ENCODE measurements around the gene ONECUT2. TPM values are rescaled to one million over a fixed set of nuclear protein-coding genes. Genes with fewer than 3 reads are reported as not detected.
"Not testable (repeated sequence)": the region's sequence is repeated elsewhere in the genome, so short reads cannot be mapped to it uniquely, and the experiment has no call there.

The ONECUT2 gene
- total RNA-seq, 2 donors from 2014 or later = 0.02 TPM; not detected in 1

- no peak for ATAC-seq
- no peak for DNase-seq (ENCODE audit: low spot score in 2 of 2)
- H3K27ac Mint-ChIP-seq = no peak overlapping the region
- H3K9me3 Mint-ChIP-seq = peaks cover 0 to under 1% of the 10 kb centered on the region in 2 donors
- H3K36me3 Mint-ChIP-seq = no peaks in the 10 kb centered on the region
Measured at GRCh38 chr18:57466307-57466706, 31.1 kb downstream of the ONECUT2 start.

- ATAC-seq = no peak
- DNase-seq (ENCODE audit: low spot score in 2 of 2) = no peak
- Mint-ChIP-seq H3K9me3 (no peaks in the 10 kb centered on the region), H3K36me3 (no peaks in the 10 kb centered on the region), H3K27ac (no peak overlapping the region)
Measured at GRCh38 chr18:57466745-57467409, 31.7 kb downstream of the ONECUT2 start.

- H3K36me3 Mint-ChIP-seq = no peaks in the 10 kb centered on the region
- H3K9me3 Mint-ChIP-seq = no peaks in the 10 kb centered on the region
- DNase-seq (ENCODE audit: low spot score in 2 of 2) (no peak), ATAC-seq (no peak)
- H3K27ac Mint-ChIP-seq = no peak overlapping the region
Measured at GRCh38 chr18:57469884-57470283, 34.7 kb downstream of the ONECUT2 start.

DNA sequence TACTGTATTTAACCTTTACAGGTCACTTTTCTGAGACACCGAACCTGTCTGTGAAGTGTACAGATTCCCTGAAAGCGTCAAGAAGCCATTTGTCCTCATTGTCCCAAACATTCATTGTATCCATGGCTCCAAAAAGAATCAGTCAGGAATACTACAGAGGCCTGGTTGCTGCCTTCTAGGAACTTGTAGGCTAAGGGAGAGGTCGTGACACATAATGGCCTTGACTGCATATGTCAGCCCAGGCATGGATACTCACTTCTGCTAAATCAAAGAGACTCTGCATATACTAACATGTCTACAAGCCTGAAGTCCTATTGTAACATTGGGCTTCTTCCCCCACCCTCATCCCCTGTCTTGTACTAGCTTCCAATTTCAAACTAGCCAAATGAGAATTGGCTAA is 40.2 kb downstream of the ONECUT2 start:
- Mint-ChIP-seq H3K36me3 (no peaks in the 10 kb centered on the region), H3K9me3 (no peaks in the 10 kb centered on the region), H3K27ac (no peak overlapping the region)
- DNase-seq (ENCODE audit: low spot score in 2 of 2) (no peak), ATAC-seq (no peak)

GRCh38 chr18:57475903-57476302 is 40.7 kb downstream of the ONECUT2 start:
- ATAC-seq = no peak
- no peak for DNase-seq (ENCODE audit: low spot score in 2 of 2)
- Mint-ChIP-seq H3K9me3 (no peaks in the 10 kb centered on the region), H3K36me3 (no peaks in the 10 kb centered on the region), H3K27ac (no peak overlapping the region)

- no peaks in the 10 kb centered on the region for H3K9me3 Mint-ChIP-seq
- H3K27ac Mint-ChIP-seq = no peak overlapping the region
- no peak for ATAC-seq
- no peak for DNase-seq (ENCODE audit: low spot score in 2 of 2)
- H3K36me3 Mint-ChIP-seq = no peaks in the 10 kb centered on the region
Measured at GRCh38 chr18:57480733-57481132, 45.6 kb downstream of the ONECUT2 start.

DNA sequence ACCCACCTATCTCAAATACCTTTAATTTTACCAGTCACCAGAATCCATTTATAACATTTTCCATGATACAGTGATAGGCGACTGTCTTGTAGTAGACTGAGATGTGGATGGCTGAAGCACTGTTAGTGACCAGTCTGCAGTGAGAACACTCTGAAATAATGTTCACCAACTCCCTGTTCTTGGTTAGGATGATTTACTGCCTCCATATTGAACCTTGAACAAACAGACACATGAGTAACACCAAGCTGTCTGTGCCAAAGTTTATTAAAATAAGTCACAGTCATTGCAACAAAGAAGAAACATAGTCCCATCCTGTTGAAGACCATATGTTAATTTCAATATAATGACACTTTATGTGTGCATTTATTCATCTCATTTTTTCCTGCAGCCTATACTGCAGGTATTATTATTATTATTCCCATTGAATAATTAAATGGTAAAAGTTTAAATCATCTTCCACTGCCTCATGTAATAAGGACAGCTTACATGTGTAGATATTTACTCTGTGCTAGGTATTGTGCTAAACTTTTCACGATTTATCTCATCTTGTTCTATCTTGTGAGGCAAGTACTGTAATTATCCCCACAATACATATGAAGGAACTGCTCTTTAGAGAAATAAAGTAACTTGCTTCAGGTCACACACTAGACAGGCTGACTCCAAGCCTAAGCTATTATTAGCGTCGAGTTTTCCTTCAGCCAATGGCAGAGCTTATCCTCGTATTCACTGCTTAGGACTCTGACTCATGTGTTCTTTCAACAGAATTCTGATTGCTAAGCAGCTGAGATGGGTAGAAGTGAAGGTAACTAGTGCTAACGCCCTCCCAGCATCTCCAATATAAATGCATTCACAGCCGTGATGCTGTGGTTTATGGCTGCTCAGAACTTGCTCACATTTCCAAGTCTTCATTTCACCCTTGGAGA is 62.5 kb downstream of the ONECUT2 start:
- ATAC-seq (no peak), DNase-seq (ENCODE audit: low spot score in 2 of 2) (no peak)
- Mint-ChIP-seq H3K9me3 (no peaks in the 10 kb centered on the region), H3K36me3 (no peaks in the 10 kb centered on the region), H3K27ac (no peak overlapping the region)

GRCh38 chr18:57498682-57499256 is 63.6 kb downstream of the ONECUT2 start:
- no peak for ATAC-seq
- Mint-ChIP-seq H3K27ac (no peak overlapping the region), H3K9me3 (no peaks in the 10 kb centered on the region), H3K36me3 (no peaks in the 10 kb centered on the region)
- no peak for DNase-seq (ENCODE audit: low spot score in 2 of 2)

DNA sequence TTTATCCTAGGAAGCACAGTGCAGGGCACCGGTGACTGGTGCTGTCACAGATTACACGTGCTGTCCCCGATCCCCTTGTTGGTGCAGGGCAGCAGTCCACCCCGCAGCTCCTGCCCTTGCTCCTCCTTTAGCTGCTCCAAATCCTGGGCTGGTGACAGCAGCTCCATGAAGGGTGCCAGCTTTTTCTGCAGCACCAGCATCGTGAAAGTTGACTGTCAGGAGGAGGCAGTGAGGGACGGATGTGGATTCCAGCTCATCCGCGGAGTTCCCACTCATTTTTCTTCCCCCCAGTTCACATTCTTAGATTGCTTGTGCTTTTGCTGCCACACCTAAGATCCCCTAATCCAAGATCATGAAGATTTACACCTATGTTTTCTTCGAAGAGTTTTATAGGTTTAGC is 67.5 kb downstream of the ONECUT2 start:
- Mint-ChIP-seq H3K36me3 (no peaks in the 10 kb centered on the region), H3K27ac (no peak overlapping the region), H3K9me3 (no peaks in the 10 kb centered on the region)
- ATAC-seq = no peak
- no peak for DNase-seq (ENCODE audit: low spot score in 2 of 2)

DNA sequence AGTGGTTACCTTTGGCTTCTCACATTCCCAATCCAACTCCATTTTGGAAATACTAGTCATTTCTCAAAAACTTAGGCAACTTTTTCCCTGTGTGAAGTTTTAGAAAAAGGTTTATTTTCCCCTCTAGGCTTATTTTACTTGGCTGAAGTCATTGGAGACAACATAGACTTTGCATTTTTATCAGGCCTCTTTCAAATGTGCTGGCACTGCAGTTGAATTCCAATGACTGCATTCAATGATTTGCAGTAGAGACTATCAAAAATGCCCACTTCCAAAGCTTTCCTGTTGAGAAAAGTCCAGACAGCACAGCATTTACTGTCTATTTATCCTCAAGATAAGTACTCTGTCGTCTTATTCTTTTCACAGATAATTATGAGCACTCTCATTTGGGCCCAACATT is 70.1 kb downstream of the ONECUT2 start:
- ATAC-seq (no peak), DNase-seq (ENCODE audit: low spot score in 2 of 2) (no peak)
- Mint-ChIP-seq H3K36me3 (no peaks in the 10 kb centered on the region), H3K9me3 (no peaks in the 10 kb centered on the region), H3K27ac (no peak overlapping the region)

GRCh38 chr18:57516056-57516455 is 80.9 kb downstream of the ONECUT2 start:
- no peak overlapping the region for H3K27ac Mint-ChIP-seq
- no peak for DNase-seq (ENCODE audit: low spot score in 2 of 2)
- H3K9me3 Mint-ChIP-seq = no peaks in the 10 kb centered on the region
- no peaks in the 10 kb centered on the region for H3K36me3 Mint-ChIP-seq
- no peak for ATAC-seq

DNA sequence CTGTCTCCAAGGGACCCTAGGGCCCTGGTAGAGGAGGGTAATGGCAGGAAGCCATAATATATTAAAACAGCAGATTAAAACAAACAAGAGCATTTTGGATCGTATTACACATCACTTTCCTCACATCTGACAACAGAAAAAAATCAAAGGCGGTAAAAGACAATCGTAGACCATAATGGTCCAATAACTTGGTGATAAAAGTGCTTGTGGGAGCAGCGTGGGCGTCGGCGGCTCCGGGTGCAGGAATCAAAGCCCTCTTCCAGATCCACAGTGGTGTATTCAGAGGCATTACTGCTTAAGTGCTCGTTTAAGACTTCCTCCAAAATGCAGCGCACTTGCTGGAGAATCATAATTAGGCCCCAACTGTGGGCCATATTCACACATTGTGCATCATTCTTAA is 83.4 kb downstream of the ONECUT2 start:
- Mint-ChIP-seq H3K27ac (no peak overlapping the region), H3K9me3 (no peaks in the 10 kb centered on the region), H3K36me3 (no peaks in the 10 kb centered on the region)
- DNase-seq (ENCODE audit: low spot score in 2 of 2) (no peak), ATAC-seq (no peak)

DNA sequence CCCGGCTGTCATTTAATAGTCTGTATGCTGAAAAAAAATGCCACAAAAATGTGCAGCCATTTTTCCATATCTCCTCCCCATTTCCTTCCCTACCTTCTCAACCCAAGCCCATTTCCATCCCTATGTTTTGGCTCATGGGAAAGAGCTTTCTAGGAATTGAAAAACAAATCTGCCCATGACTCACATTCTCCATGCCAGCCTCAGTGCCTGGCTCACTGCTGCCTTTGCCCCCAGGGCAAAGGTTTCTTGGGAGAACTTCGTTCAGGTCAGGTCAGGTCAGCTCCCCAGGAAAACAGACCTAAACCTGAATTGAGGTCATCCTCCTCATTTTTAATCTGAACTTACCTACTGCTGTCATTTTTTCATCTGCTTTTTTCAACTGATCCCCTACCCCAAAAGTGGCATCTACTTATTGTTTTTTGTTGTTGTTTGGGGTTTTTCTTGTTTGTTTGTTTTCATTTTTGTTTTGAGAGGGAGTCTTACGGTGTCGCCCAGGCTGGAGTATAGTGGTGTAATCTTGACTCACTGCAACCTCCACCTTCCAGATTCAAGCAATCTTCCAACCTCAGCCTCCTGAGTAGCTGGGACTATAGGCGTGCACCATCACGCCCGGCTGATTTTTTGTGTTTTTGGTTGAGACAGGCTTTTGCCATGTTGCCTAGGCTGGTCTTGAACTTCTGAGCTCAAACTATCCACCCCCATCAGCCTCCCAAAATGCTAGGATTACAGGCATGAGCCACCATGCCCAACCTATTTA is 84.7 kb downstream of the ONECUT2 start:
- H3K27ac Mint-ChIP-seq = no peak overlapping the region
- no peaks in the 10 kb centered on the region for H3K9me3 Mint-ChIP-seq
- DNase-seq (ENCODE audit: low spot score in 2 of 2) = no peak
- no peak for ATAC-seq
- no peaks in the 10 kb centered on the region for H3K36me3 Mint-ChIP-seq

DNA sequence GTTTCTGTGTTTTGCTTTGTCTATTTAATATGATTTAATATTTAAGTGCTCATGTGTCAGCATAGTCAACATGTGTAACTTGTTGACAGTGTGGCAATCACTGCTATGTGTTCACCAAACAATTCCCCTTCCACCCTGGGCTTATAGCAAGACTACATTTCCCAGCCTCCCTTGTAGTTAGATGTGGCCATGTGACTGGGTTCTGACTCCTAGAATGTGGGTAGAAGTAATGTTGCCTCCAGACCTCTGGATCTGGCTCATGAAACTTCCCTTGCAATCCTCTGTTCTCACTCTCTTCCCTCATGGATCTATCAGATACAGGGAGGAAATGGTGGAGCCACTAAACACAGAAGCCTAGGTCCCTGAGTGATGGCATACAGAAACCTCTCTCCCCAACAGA is 87.2 kb downstream of the ONECUT2 start:
- DNase-seq (ENCODE audit: low spot score in 2 of 2); ATAC-seq; H3K27ac Mint-ChIP-seq: not testable (repeated sequence)

GRCh38 chr18:57523171-57523956 is 88.2 kb downstream of the ONECUT2 start:
- no peak for DNase-seq (ENCODE audit: low spot score in 2 of 2)
- no peak for ATAC-seq
- no peaks in the 10 kb centered on the region for H3K36me3 Mint-ChIP-seq
- no peak overlapping the region for H3K27ac Mint-ChIP-seq
- no peaks in the 10 kb centered on the region for H3K9me3 Mint-ChIP-seq

More for the DNA sequence above, 87.2 kb downstream of the ONECUT2 start:
- H3K36me3 Mint-ChIP-seq, H3K9me3 Mint-ChIP-seq: not testable (repeated sequence)

GRCh38 chr18:57527556-57528229 is 92.5 kb downstream of the ONECUT2 start:
- Mint-ChIP-seq H3K27ac (no peak overlapping the region), H3K36me3 (no peaks in the 10 kb centered on the region), H3K9me3 (no peaks in the 10 kb centered on the region)
- ATAC-seq (no peak), DNase-seq (ENCODE audit: low spot score in 2 of 2) (no peak)

All from activated naive CD4-positive, alpha-beta T cell treated with anti-CD3 and anti-CD28 coated beads, Interleukin-2, amount 50 U/mL, for 72 hours (primary cell).